HUES48 (cell line): ENCODE results near the gene CD37.

ENCODE experiments used
- H3K27ac ChIP-seq: one replicate; pipeline ENCODE4 v1.7.0; 2013; ENCODE audit warnings: low read depth, low read length, inconsistent platforms
- H3K27me3 ChIP-seq: 2 replicates; pipeline ENCODE4 v1.6.1; 2013; ENCODE audit warnings: mild to moderate bottlenecking, low read length; ENCODE audit not compliant: control insufficient read depth, insufficient read depth
- H3K36me3 ChIP-seq: 2 replicates; pipeline ENCODE4 v1.6.1; 2013; ENCODE audit warnings: low read length; ENCODE audit not compliant: control insufficient read depth, insufficient read depth
- H3K4me1 ChIP-seq: 2 replicates; pipeline ENCODE4 v1.6.1; 2013; ENCODE audit warnings: mild to moderate bottlenecking, low read length; ENCODE audit not compliant: control insufficient read depth, insufficient read depth
- H3K4me3 ChIP-seq: 2 replicates; pipeline ENCODE4 v1.5.1; 2013; ENCODE audit warnings: mild to moderate bottlenecking, low read depth, low read length
- H3K9ac ChIP-seq: 2 replicates; pipeline ENCODE4 v1.6.1; 2013; ENCODE audit warnings: mild to moderate bottlenecking, low read depth, low read length, moderate library complexity
- H3K9me3 ChIP-seq: 2 replicates; pipeline ENCODE4 v1.6.1; 2013; ENCODE audit warnings: low read length; ENCODE audit not compliant: control insufficient read depth, insufficient read depth

Gene CD37

DNA sequence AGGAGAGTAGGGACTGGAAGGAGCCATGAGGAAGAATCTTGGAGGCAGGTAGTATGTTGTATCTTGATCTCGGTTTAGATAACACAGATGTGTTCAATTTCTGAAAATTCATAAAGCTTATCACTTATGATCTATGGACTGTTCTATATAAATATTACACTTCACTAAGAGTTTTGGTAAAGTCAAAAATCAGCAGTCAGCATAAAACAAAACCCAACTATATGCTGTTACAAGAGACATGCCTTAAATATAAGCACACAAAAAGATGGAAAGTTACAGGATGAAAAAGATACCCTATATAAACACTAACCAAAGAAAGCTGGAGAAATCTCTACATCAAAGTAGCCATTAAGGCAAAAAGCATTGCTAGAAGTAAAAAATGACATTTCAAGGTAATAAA lies 48.4 kb downstream of the CD37 start:
- no peak overlapping the region for H3K9ac ChIP-seq
- H3K9me3 ChIP-seq, result no peaks in the 10 kb centered on the region; the same call in 1 of the 2 replicates
- no peak overlapping the region for H3K4me3 ChIP-seq
- H3K4me1 ChIP-seq, result no peaks in the 10 kb centered on the region
- H3K27me3 ChIP-seq, result no peaks in the 10 kb centered on the region
- H3K36me3 ChIP-seq, result no peaks in the 10 kb centered on the region
- H3K27ac ChIP-seq, result no peak overlapping the region

- H3K4me3 ChIP-seq, result no peak within 1 kb of the TSS
- no peak within 1 kb of the TSS for H3K27ac ChIP-seq
- no peaks in the 10 kb centered on the region for H3K4me1 ChIP-seq
- H3K9me3 ChIP-seq, result no peaks in the 10 kb centered on the region
- no peaks in the 10 kb centered on the region for H3K36me3 ChIP-seq
- H3K9ac ChIP-seq, result no peak within 1 kb of the TSS
- no peaks in the 10 kb centered on the region for H3K27me3 ChIP-seq
Observed at GRCh38 chr19:49387936-49388372, 52.7 kb downstream of the CD37 start, which contains the start of gene KASH5. TSS of gene KASH5 (plus strand) at chr19:49388249. CDS start at chr19:49390884, 2,635 bp downstream.

GRCh38 chr19:49389406-49389805 lies 54.2 kb downstream of the CD37 start:
- Histone ChIP-seq H3K27me3 (no peaks in the 10 kb centered on the region), H3K36me3 (no peaks in the 10 kb centered on the region), H3K9me3 (no peaks in the 10 kb centered on the region), H3K4me1 (no peaks in the 10 kb centered on the region), H3K9ac (no peak overlapping the region), H3K27ac (no peak overlapping the region), H3K4me3 (no peak overlapping the region)
